Endothelial cell (in vitro differentiated cells): Measurements from ENCODE around the gene ROR2. TPM values are rescaled to one million over a fixed set of nuclear protein-coding genes. Genes with fewer than 3 reads are reported as not detected.

Source experiments
- DNase-seq: peaks from one replicate; pipeline ENCODE4 v3.0.0; 2021; ENCODE audit warnings: low spot score
- H3K27ac Mint-ChIP-seq: one replicate; pipeline ENCODE4 v1.8.0; 2021; ENCODE audit warnings: mixed read lengths, inconsistent platforms; ENCODE audit not compliant: unreplicated experiment
- H3K27me3 Mint-ChIP-seq: one replicate; pipeline ENCODE4 v1.8.0; 2021; ENCODE audit warnings: mild to moderate bottlenecking, moderate library complexity, mixed read lengths, inconsistent platforms; ENCODE audit not compliant: unreplicated experiment
- H3K36me3 Mint-ChIP-seq: one replicate; pipeline ENCODE4 v1.8.0; 2021; ENCODE audit warnings: mild to moderate bottlenecking, low read depth, mixed read lengths, inconsistent platforms; ENCODE audit not compliant: unreplicated experiment
- H3K4me1 Mint-ChIP-seq: one replicate; pipeline ENCODE4 v1.8.0; 2021; ENCODE audit warnings: mild to moderate bottlenecking, mixed read lengths, inconsistent platforms; ENCODE audit not compliant: unreplicated experiment
- H3K4me3 Mint-ChIP-seq: one replicate; pipeline ENCODE4 v1.8.0; 2021; ENCODE audit warnings: mild to moderate bottlenecking, mixed read lengths, inconsistent platforms; ENCODE audit not compliant: unreplicated experiment
- H3K9me3 Mint-ChIP-seq: one replicate; pipeline ENCODE4 v1.8.0; 2021; ENCODE audit warnings: mixed read lengths, inconsistent platforms; ENCODE audit not compliant: unreplicated experiment
- total RNA-seq: library from RNA; stranded (reverse); fragmentation: NEBNext Ultra II Directional; extraction: Animal tissue kit (Norgen Biotek cat#: 25700); gene quantifications from one replicate; pipeline ENCODE4 v1.2.1, GENCODE V29; 2021; ENCODE audit not compliant: unreplicated experiment
- TF ChIP-seq, protein P1 (sequence below): fragments of 200-600 bp; sonication (generic); IDR thresholded peaks from one replicate; pipeline ENCODE4 v1.5.0; 2021; ENCODE audit warnings: antibody characterized with exemption; ENCODE audit not compliant: unreplicated experiment

ROR2 gene
- total RNA-seq, 1 donor from 2014 or later, result 3.5 TPM

DNA sequence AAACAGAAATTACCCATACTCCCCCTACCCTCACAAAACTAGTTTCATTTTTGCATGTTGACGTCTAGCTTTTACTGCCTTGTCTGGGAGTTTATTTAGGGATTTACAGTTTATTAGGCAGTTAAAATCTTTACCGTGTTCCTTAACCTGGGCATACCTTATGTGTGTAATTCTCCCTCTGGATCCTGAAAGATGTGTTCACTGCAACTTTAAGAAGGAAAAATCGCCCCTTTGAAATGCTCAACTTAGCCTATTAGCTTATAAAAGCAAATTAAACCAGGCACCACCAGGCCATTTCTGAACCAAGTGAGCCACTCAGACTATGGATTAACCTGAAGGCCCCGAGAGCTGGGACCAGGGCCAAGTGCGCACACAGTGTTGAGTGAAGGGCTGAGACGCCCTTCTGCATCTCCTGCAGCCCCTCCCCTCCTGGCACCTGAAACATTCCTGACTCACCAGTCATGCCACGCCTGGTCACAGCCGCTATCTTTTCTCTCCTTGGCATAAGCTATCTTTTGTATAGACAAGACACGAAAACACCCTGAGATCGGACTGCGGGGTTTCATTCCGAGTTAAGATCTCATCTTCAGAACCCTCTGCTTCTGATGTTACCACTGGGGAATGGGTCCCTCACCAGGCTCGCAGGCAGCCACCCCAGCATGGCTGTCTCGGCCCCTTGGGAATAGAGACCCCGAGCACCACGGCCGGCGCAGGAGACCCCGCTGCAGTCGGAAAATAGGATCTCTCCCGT lies 111.9 kb downstream of the ROR2 start:
- Mint-ChIP-seq H3K9me3 (no peaks in the 10 kb centered on the region), H3K4me1 (no peaks in the 10 kb centered on the region), H3K27me3 (peaks cover 4% of the 10 kb centered on the region), H3K36me3 (no peaks in the 10 kb centered on the region), H3K27ac (no peak overlapping the region), H3K4me3 (no peak overlapping the region)
- TF ChIP-seq, protein P1, sequence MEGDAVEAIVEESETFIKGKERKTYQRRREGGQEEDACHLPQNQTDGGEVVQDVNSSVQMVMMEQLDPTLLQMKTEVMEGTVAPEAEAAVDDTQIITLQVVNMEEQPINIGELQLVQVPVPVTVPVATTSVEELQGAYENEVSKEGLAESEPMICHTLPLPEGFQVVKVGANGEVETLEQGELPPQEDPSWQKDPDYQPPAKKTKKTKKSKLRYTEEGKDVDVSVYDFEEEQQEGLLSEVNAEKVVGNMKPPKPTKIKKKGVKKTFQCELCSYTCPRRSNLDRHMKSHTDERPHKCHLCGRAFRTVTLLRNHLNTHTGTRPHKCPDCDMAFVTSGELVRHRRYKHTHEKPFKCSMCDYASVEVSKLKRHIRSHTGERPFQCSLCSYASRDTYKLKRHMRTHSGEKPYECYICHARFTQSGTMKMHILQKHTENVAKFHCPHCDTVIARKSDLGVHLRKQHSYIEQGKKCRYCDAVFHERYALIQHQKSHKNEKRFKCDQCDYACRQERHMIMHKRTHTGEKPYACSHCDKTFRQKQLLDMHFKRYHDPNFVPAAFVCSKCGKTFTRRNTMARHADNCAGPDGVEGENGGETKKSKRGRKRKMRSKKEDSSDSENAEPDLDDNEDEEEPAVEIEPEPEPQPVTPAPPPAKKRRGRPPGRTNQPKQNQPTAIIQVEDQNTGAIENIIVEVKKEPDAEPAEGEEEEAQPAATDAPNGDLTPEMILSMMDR, result no peak
- DNase-seq, result no peak

DNA sequence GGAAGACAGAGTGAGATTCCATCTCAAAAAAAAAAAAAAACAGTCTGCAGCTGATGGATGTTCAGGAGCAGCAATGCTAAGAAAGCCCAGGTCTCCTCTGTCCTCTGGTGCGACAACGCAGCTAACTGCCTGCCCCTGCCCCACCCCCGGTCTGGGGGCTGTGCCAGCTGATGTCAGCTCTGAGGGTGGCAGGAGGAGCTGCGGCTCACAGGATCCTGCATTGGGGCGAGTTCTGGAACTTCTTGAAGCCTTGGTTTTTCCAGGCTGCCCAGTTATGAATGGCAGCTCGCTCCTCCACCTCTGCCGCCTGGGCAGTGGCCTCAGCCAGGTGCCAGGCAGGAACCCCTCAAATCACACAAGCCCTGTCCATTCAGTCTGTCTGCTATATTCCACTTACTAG lies 113.5 kb downstream of the ROR2 start:
- H3K27me3 Mint-ChIP-seq, result peaks cover 4% of the 10 kb centered on the region
- H3K4me1 Mint-ChIP-seq, result no peaks in the 10 kb centered on the region
- no peaks in the 10 kb centered on the region for H3K36me3 Mint-ChIP-seq
- no peak overlapping the region for H3K27ac Mint-ChIP-seq
- no peak overlapping the region for H3K4me3 Mint-ChIP-seq
- TF ChIP-seq, protein P1, result no peak
- no peak for DNase-seq
- H3K9me3 Mint-ChIP-seq, result no peaks in the 10 kb centered on the region

DNA sequence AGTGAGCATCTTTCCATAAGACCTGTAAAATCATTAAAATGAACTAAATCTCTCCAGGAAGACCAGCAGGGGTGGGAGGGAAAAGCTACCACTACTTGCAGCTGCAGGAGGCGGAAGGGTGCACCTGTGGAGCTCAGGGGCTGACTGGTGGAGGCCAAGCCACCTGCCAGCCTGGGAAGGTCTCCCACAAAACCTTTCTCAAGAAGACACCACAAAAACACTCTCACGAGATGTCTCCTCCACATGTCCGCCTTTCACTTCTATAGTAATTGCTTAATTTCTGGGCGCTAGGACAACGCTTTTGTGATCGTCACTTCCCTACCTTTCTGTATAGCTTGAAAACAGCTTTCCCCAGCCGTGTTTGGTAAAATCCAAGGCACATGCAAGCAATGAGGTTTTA lies 114.4 kb downstream of the ROR2 start:
- Mint-ChIP-seq H3K4me1 (no peaks in the 10 kb centered on the region), H3K36me3 (no peaks in the 10 kb centered on the region), H3K27ac (no peak overlapping the region), H3K27me3 (peaks cover 4% of the 10 kb centered on the region), H3K9me3 (no peaks in the 10 kb centered on the region), H3K4me3 (no peak overlapping the region)
- TF ChIP-seq, protein P1, result no peak
- no peak for DNase-seq

DNA sequence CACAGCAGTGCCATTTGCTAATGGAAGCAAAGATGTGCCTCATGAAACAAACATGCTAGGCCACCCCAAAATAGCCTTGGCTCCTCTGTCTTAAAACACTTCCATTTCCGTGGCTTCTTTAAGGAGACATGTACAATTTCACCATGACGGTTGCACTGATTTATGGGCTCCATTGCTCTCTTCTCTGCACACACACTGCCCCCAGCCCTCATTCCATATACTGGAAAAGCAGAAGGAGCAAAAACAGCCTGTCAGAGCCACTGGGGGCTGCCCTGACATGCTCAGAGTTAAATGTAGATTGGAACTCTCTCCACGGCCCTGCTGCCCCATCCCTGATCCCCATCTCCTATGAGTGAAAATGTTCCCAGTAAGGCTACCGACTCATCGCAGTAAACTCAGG lies 114.8 kb downstream of the ROR2 start:
- TF ChIP-seq, protein P1, result no peak
- no peak for DNase-seq
- Mint-ChIP-seq H3K27ac (no peak overlapping the region), H3K36me3 (no peaks in the 10 kb centered on the region), H3K27me3 (peaks cover 4% of the 10 kb centered on the region), H3K9me3 (no peaks in the 10 kb centered on the region), H3K4me3 (no peak overlapping the region), H3K4me1 (no peaks in the 10 kb centered on the region)

DNA sequence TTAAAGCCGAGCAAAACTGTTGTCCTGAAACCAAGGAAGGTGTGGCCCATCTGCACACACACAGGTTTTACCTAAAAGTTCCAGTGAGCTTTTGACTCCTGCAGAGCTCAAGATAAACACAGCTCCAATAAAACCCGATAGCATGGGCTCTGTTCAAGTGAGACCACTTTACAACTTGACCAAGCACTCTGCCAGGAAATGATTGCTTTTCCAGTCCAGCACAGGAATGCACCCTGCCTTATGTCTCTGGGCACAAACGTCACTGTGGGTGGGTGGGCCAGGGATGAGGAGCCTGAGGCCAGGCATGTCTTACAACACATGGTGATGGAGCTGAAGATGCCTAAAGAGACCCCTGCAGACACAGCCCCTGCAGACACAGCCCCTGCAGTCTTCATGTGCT lies 115.3 kb downstream of the ROR2 start:
- H3K4me3 Mint-ChIP-seq, result no peak overlapping the region
- TF ChIP-seq, protein P1, result no peak
- DNase-seq, result no peak
- no peaks in the 10 kb centered on the region for H3K9me3 Mint-ChIP-seq
- no peak overlapping the region for H3K27ac Mint-ChIP-seq
- H3K4me1 Mint-ChIP-seq, result no peaks in the 10 kb centered on the region
- H3K27me3 Mint-ChIP-seq, result peaks cover 4% of the 10 kb centered on the region
- H3K36me3 Mint-ChIP-seq, result no peaks in the 10 kb centered on the region
